Naive B cell (primary cell): Measurements from ENCODE around the gene WBP1L. TPM values are rescaled to one million over a fixed set of nuclear protein-coding genes. Genes with fewer than 3 reads are reported as not detected.
A peak's percentile ranks its signal among the peaks of the same experiment; 100 is the strongest.

Experiments used
- ATAC-seq, 2 donors: fragments of 150-1000 bp; cut with Tn5 transposase; 2 replicates each; pipeline ENCODE4 v1.10.0; 2021; ENCODE audit warnings: low read depth in 2 of 2, mild to moderate bottlenecking in 2 of 2, moderate library complexity in 2 of 2
- DNase-seq: peaks from one replicate; pipeline ENCODE4 v3.0.0; 2022
- H3K27ac Mint-ChIP-seq, 6 donors: one replicate each; pipeline ENCODE4 v1.8.0; 2020 to 2022; ENCODE audit warnings: mild to moderate bottlenecking in 6 of 6, mixed read lengths in 6 of 6, moderate library complexity in 5 of 6, inconsistent platforms in 2 of 6
- H3K27me3 Mint-ChIP-seq, 3 donors: one replicate each; pipeline ENCODE4 v1.8.0; 2021 to 2022; ENCODE audit warnings: mixed read lengths in 3 of 3, mild to moderate bottlenecking in 1 of 3
- H3K36me3 Mint-ChIP-seq, 2 donors: one replicate each; pipeline ENCODE4 v1.8.0; 2020 to 2022; ENCODE audit warnings: mixed read lengths in 2 of 2, inconsistent platforms in 1 of 2, mild to moderate bottlenecking in 1 of 2
- H3K4me1 Mint-ChIP-seq, 3 donors: one replicate each; pipeline ENCODE4 v1.8.0; 2020 to 2022; ENCODE audit warnings: mixed read lengths in 3 of 3, inconsistent platforms in 1 of 3, mild to moderate bottlenecking in 1 of 3, moderate library complexity in 1 of 3
- H3K4me3 Mint-ChIP-seq, 8 donors: one replicate each; pipeline ENCODE4 v1.8.0; 2020 to 2022; ENCODE audit warnings: mild to moderate bottlenecking in 8 of 8, mixed read lengths in 8 of 8, moderate library complexity in 8 of 8, inconsistent platforms in 2 of 8
- H3K9me3 Mint-ChIP-seq, 7 donors: one replicate each; pipeline ENCODE4 v1.8.0; 2020 to 2022; ENCODE audit warnings: mixed read lengths in 7 of 7, mild to moderate bottlenecking in 5 of 7, inconsistent platforms in 2 of 7, moderate library complexity in 1 of 7
- polyA plus RNA-seq, 6 donors: library from polyadenylated mRNA; unstranded; fragments of 300-500 nt; fragmentation: Illumina TruSeq; gene quantifications; one replicate each; pipeline ENCODE4 v1.2.3, GENCODE V29; 2021; ENCODE audit warnings: low read depth in 6 of 6

WBP1L gene
- polyA plus RNA-seq, 6 donors from 2014 or later: 26.0 to 34.2 (median 29.7) TPM

GRCh38 chr10:102779680-102780526 is 36.2 kb downstream of the WBP1L start:
- Mint-ChIP-seq H3K36me3 (peaks cover 0 to 7% of the 10 kb centered on the region in 2 donors), H3K4me3 (no peak overlapping the region), H3K4me1 (peaks cover 40 to 64% (median 60%) of the 10 kb centered on the region in 3 donors), H3K27ac (peak overlapping the region in 2 of 6 donors; percentile 57 to 79), H3K27me3 (no peaks in the 10 kb centered on the region), H3K9me3 (no peaks in the 10 kb centered on the region)
- no peak for ATAC-seq
- DNase-seq: no peak

GRCh38 chr10:102780527-102780808 is 36.7 kb downstream of the WBP1L start:
- H3K27ac Mint-ChIP-seq: no peak overlapping the region
- no peak for ATAC-seq
- H3K4me3 Mint-ChIP-seq: no peak overlapping the region

GRCh38 chr10:102781090-102781920 is 37.6 kb downstream of the WBP1L start:
- ATAC-seq (no peak), DNase-seq (no peak)
- Mint-ChIP-seq H3K9me3 (no peaks in the 10 kb centered on the region), H3K27me3 (no peaks in the 10 kb centered on the region), H3K36me3 (peaks cover 0 to 7% of the 10 kb centered on the region in 2 donors), H3K4me3 (peak overlapping the region in 1 of 8 donors; percentile 15), H3K4me1 (peaks cover 41 to 63% (median 59%) of the 10 kb centered on the region in 3 donors), H3K27ac (no peak overlapping the region)

More at GRCh38 chr10:102780527-102780808, 36.7 kb downstream of the WBP1L start:
- Mint-ChIP-seq H3K36me3 (peaks cover 0 to 7% of the 10 kb centered on the region in 2 donors), H3K27me3 (no peaks in the 10 kb centered on the region), H3K9me3 (no peaks in the 10 kb centered on the region), H3K4me1 (peaks cover 38 to 63% (median 59%) of the 10 kb centered on the region in 3 donors)
- no peak for DNase-seq

- DNase-seq (no peak), ATAC-seq (no peak)
- Mint-ChIP-seq H3K27me3 (no peaks in the 10 kb centered on the region), H3K27ac (no peak overlapping the region), H3K36me3 (peaks cover 0 to 7% of the 10 kb centered on the region in 2 donors), H3K9me3 (no peaks in the 10 kb centered on the region), H3K4me1 (peaks cover 39 to 66% (median 63%) of the 10 kb centered on the region in 3 donors), H3K4me3 (no peak overlapping the region)
Observed at GRCh38 chr10:102781921-102782557, 38.3 kb downstream of the WBP1L start.

- Mint-ChIP-seq H3K9me3 (no peaks in the 10 kb centered on the region), H3K4me3 (no peak overlapping the region), H3K4me1 (peaks cover 43 to 70% (median 69%) of the 10 kb centered on the region in 3 donors), H3K36me3 (peaks cover 0 to 7% of the 10 kb centered on the region in 2 donors), H3K27ac (no peak overlapping the region), H3K27me3 (no peaks in the 10 kb centered on the region)
- no peak for DNase-seq
- no peak for ATAC-seq
Observed at GRCh38 chr10:102782673-102783551, 39.2 kb downstream of the WBP1L start.

- Mint-ChIP-seq H3K4me1 (peaks cover 38 to 63% (median 63%) of the 10 kb centered on the region in 3 donors), H3K36me3 (peaks cover 0 to 7% of the 10 kb centered on the region in 2 donors), H3K27me3 (no peaks in the 10 kb centered on the region), H3K4me3 (no peak overlapping the region), H3K9me3 (no peaks in the 10 kb centered on the region), H3K27ac (peak overlapping the region in 1 of 6 donors; percentile 12)
- ATAC-seq: no peak
- DNase-seq: no peak
Observed at GRCh38 chr10:102783568-102783967, 39.8 kb downstream of the WBP1L start.

GRCh38 chr10:102785818-102786217 is 42.1 kb downstream of the WBP1L start:
- Mint-ChIP-seq H3K9me3 (peaks cover 4 to 11% (median 8%) of the 10 kb centered on the region in 7 donors), H3K4me1 (peaks cover 37 to 58% (median 55%) of the 10 kb centered on the region in 3 donors), H3K4me3 (peak overlapping the region in 1 of 8 donors; percentile 21), H3K27me3 (no peaks in the 10 kb centered on the region), H3K27ac (peak overlapping the region in 3 of 6 donors; percentile 5 to 66 (median 41)), H3K36me3 (peaks cover 4 to 16% of the 10 kb centered on the region in 2 donors)
- ATAC-seq (no peak), DNase-seq (no peak)

GRCh38 chr10:102791754-102792395 is 48.1 kb downstream of the WBP1L start:
- ATAC-seq: no peak
- DNase-seq: no peak
- Mint-ChIP-seq H3K27ac (no peak overlapping the region), H3K9me3 (peaks cover 4 to 11% (median 8%) of the 10 kb centered on the region in 7 donors), H3K27me3 (no peaks in the 10 kb centered on the region), H3K4me1 (peaks cover 45 to 51% (median 50%) of the 10 kb centered on the region in 3 donors), H3K4me3 (no peak overlapping the region), H3K36me3 (peaks cover 4 to 16% of the 10 kb centered on the region in 2 donors)

- no peaks in the 10 kb centered on the region for H3K36me3 Mint-ChIP-seq
- ATAC-seq (peak; percentile 57 to 63), DNase-seq (no peak)
- peak overlapping the region; percentile 77 to 97 (median 94) for H3K27ac Mint-ChIP-seq
- no peaks in the 10 kb centered on the region for H3K27me3 Mint-ChIP-seq
- H3K4me1 Mint-ChIP-seq: peaks cover 33 to 56% (median 48%) of the 10 kb centered on the region in 3 donors
- peak overlapping the region; percentile 28 to 91 (median 74) for H3K4me3 Mint-ChIP-seq
- no peaks in the 10 kb centered on the region for H3K9me3 Mint-ChIP-seq
Observed at GRCh38 chr10:102795453-102796406, 52.0 kb downstream of the WBP1L start.

GRCh38 chr10:102796407-102797176 is 52.8 kb downstream of the WBP1L start:
- DNase-seq: peak; percentile 49
- H3K4me3 Mint-ChIP-seq: peak overlapping the region; percentile 28 to 91 (median 74)
- no peaks in the 10 kb centered on the region for H3K9me3 Mint-ChIP-seq
- peak; percentile 98 to 99 for ATAC-seq
- H3K27ac Mint-ChIP-seq: peak overlapping the region; percentile 77 to 97 (median 94)
- H3K27me3 Mint-ChIP-seq: no peaks in the 10 kb centered on the region
- peaks cover 37 to 57% (median 52%) of the 10 kb centered on the region in 3 donors for H3K4me1 Mint-ChIP-seq
- no peaks in the 10 kb centered on the region for H3K36me3 Mint-ChIP-seq
